ENCODE data around the gene CCDC81. TPM values are rescaled to one million over a fixed set of nuclear protein-coding genes. Genes with fewer than 3 reads are reported as not detected.

Gene CCDC81
- total and polyA plus RNA-seq, 2 of the 13 experiments (the other 11 are each of a cell fraction or from before 2014, with no cell fraction given) = 0.15 to 0.22 TPM

- TF ChIP-seq DNMT3B (CRISPR knock-in tag; conservative IDR thresholded peaks at IDR 0.05) (no peak), ZNF451 (CRISPR knock-in tag; IDR thresholded peaks at IDR 0.05) (no peak), NFIC (IDR thresholded peaks at IDR 0.05; ENCODE audit: low read length) (no peak), ZFP62 (CRISPR knock-in tag; IDR thresholded peaks at IDR 0.05) (no peak), ZNF383 (CRISPR knock-in tag; IDR thresholded peaks at IDR 0.05; ENCODE audit: borderline replicate concordance) (no peak)
- TF ChIP-seq, protein P1, sequence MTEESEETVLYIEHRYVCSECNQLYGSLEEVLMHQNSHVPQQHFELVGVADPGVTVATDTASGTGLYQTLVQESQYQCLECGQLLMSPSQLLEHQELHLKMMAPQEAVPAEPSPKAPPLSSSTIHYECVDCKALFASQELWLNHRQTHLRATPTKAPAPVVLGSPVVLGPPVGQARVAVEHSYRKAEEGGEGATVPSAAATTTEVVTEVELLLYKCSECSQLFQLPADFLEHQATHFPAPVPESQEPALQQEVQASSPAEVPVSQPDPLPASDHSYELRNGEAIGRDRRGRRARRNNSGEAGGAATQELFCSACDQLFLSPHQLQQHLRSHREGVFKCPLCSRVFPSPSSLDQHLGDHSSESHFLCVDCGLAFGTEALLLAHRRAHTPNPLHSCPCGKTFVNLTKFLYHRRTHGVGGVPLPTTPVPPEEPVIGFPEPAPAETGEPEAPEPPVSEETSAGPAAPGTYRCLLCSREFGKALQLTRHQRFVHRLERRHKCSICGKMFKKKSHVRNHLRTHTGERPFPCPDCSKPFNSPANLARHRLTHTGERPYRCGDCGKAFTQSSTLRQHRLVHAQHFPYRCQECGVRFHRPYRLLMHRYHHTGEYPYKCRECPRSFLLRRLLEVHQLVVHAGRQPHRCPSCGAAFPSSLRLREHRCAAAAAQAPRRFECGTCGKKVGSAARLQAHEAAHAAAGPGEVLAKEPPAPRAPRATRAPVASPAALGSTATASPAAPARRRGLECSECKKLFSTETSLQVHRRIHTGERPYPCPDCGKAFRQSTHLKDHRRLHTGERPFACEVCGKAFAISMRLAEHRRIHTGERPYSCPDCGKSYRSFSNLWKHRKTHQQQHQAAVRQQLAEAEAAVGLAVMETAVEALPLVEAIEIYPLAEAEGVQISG (CRISPR knock-in tag; IDR thresholded peaks at IDR 0.05) = no peak
- TF ChIP-seq, protein P2, sequence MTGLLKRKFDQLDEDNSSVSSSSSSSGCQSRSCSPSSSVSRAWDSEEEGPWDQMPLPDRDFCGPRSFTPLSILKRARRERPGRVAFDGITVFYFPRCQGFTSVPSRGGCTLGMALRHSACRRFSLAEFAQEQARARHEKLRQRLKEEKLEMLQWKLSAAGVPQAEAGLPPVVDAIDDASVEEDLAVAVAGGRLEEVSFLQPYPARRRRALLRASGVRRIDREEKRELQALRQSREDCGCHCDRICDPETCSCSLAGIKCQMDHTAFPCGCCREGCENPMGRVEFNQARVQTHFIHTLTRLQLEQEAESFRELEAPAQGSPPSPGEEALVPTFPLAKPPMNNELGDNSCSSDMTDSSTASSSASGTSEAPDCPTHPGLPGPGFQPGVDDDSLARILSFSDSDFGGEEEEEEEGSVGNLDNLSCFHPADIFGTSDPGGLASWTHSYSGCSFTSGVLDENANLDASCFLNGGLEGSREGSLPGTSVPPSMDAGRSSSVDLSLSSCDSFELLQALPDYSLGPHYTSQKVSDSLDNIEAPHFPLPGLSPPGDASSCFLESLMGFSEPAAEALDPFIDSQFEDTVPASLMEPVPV (CRISPR knock-in tag; IDR thresholded peaks at IDR 0.05) = no peak
Measured at GRCh38 chr11:86358720-86359119, 16.0 kb upstream of the CCDC81 start (continued).

DNA sequence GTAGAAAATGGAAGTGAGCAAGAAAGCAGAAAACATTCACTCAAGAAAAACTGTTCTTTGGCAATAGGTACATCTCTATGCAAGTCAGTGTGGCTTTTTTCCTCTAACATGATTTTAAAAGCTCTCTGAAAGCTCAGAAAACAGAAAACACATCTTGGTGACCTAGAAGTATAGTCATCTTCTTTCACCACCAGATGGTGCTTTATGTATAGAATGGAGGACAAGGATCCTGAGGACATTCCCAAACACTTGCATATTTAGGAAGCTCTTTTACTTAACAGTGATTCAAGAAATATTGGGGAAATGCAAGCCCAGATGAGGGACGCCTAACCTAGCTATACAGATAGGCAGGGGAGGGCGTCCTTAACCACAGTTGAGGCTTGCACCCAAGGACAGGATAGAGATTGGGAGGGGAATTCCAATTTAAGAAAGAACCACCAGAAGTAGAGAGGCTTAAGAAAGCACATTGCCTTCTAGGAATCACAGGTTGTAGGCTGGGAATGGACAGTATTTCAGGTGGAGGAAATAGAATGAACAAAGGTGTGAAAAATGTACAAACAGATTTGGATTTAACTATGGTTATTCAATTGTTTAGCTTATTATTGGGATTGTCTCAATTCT, 13.8 kb upstream of the CCDC81 start:
- POLR2A ChIA-PET = no interaction called here

More for the DNA sequence above, 13.8 kb upstream of the CCDC81 start:
- Histone ChIP-seq H3K79me2 (ENCODE audit: insufficient read depth, low read length) (no peaks in the 10 kb centered on the region), H3K4me3 (replicated peaks in 1 of 3; ENCODE audit: insufficient read depth in 1 of 3, low read depth in 2 of 3, low read length in 3 of 3) (no peak overlapping the region), H3K4me2 (ENCODE audit: low read depth, low read length) (no peak overlapping the region), H3K27me3 (ENCODE audit: control insufficient read depth in 1 of 2, insufficient read depth in 2 of 2, low read length in 2 of 2) (no peaks in the 10 kb centered on the region), H3K9ac (ENCODE audit: insufficient read depth, low read depth, low read length) (no peak overlapping the region), H3K36me3 (replicated peaks in 1 of 2; ENCODE audit: control insufficient read depth in 1 of 2, insufficient read depth in 2 of 2, low read length in 2 of 2) (no peaks in the 10 kb centered on the region), H2AFZ (ENCODE audit: low read length) (no peak overlapping the region), H3K4me1 (ENCODE audit: insufficient read depth, low read length) (no peaks in the 10 kb centered on the region), H4K20me1 (ENCODE audit: insufficient read depth, low read length) (no peaks in the 10 kb centered on the region), H3K9me3 (ENCODE audit: low read length) (no peaks in the 10 kb centered on the region), H3K27ac (ENCODE audit: extremely low read length, insufficient read depth, low read length) (no peak overlapping the region)
- TF ChIP-seq STAG1 (CRISPR knock-in tag; IDR thresholded peaks at IDR 0.05) (peak; percentile 55), ATAD3A (CRISPR knock-in tag; IDR thresholded peaks at IDR 0.05) (no peak), IKZF4 (CRISPR knock-in tag; IDR thresholded peaks at IDR 0.05; ENCODE audit: borderline replicate concordance, low read depth, not compliant biosample characterization) (no peak)
- DNase-seq (ENCODE audit: low spot score) = peak; percentile 6
- 11% methylated on average over 2 of the region's 2 CpGs for WGBS (ENCODE audit: low lambda C conversion rate)
- in situ Hi-C loops (cut with HindIII; ENCODE audit: extremely low pct_ligation_motif_present, low pct_unique_long_range_greater_than_20kb) = loop anchor here (25.0 kb wide), 1 partner anchor 451 kb away; the partner anchor contains the start of gene PRSS23
- intact Hi-C loops (cut with micrococcal nuclease; ENCODE audit: unreplicated experiment) = loop anchor here (1.0 kb wide), 1 partner anchor 457 kb away; no protein-coding TSS in a partner anchor
- BruUV-seq (replicated peaks) = no TSS peak
- no peak for FAIRE-seq
- peak; percentile 56 for ATAC-seq
- CTCF ChIA-PET (ENCODE audit: low intra/inter-chr PET ratio, low total read pairs) = no interaction called here
